Tibial nerve (tissue), 4 donors: ENCODE measurements around the gene OPRD1. TPM values are rescaled to one million over a fixed set of nuclear protein-coding genes. Genes with fewer than 3 reads are reported as not detected.
"Not testable (repeated sequence)": the region's sequence is repeated elsewhere in the genome, so short reads cannot be mapped to it uniquely, and the experiment has no call there.

Experiments used
- DNase-seq, 2 donors: peaks; one replicate each; pipeline ENCODE4 v3.0.0-alpha.2; 2019; ENCODE audit warnings: low spot score in 2 of 2
- H3K27ac ChIP-seq, 4 donors: fragments of 200-600 bp; sonication (generic) in 3 of 4; one replicate each; pipeline ENCODE4 v1.5.1; 2017 to 2019; ENCODE audit warnings: mild to moderate bottlenecking in 1 of 4
- H3K27me3 ChIP-seq, 2 donors: fragments of 200-600 bp; sonication (generic) in 1 of 2; one replicate each; pipeline versions ENCODE4 v1.5.1 to v1.6.0; 2017 to 2019
- H3K36me3 ChIP-seq, 3 donors: fragments of 200-600 bp; sonication (generic); one replicate each; pipeline ENCODE4 v1.5.1; 2018 to 2019
- H3K4me1 ChIP-seq, 4 donors: fragments of 200-600 bp; sonication (generic) in 3 of 4; one replicate each; pipeline ENCODE4 v1.5.1; 2017 to 2019
- H3K4me3 ChIP-seq, 4 donors: fragments of 200-600 bp; sonication (generic) in 3 of 4; one replicate each; pipeline ENCODE4 v1.5.1; 2017 to 2019; ENCODE audit warnings: mild to moderate bottlenecking in 1 of 4, moderate library complexity in 1 of 4
- H3K9me3 ChIP-seq, 4 donors: fragments of 200-600 bp; sonication (generic) in 3 of 4; one replicate each; pipeline ENCODE4 v1.5.1; 2017 to 2019
- EP300 ChIP-seq, 2 donors: sonication (generic); formaldehyde crosslinking; IDR thresholded peaks; one replicate each; pipeline ENCODE4 v1.6.1; 2017; ENCODE audit warnings: antibody characterized with exemption in 2 of 2, mild to moderate bottlenecking in 1 of 2
- POLR2A ChIP-seq, 2 donors: fragments of 450-650 bp; IDR thresholded peaks; one replicate each; pipeline ENCODE4 v1.6.1; 2017; ENCODE audit warnings: antibody characterized with exemption in 2 of 2, mild to moderate bottlenecking in 2 of 2, moderate library complexity in 2 of 2
- WGBS, 2 donors: methylation state at CpG; one replicate each; pipeline ENCODE4 v1.1.5; 2018; 5-methylcytosine and 5-hydroxymethylcytosine counted together
- total RNA-seq, 4 donors: library from RNA; depleted of rRNA; stranded (reverse); fragments of >200 nt; gene quantifications; one replicate each; pipeline ENCODE4 v1.1.0, GENCODE V29; 2016
- TF ChIP-seq, protein P1 (sequence below), 5 experiments: fragments of 200-600 bp in 3 of 5; fragments of 450-650 bp in 2 of 5; sonication (generic) in 3 of 5; IDR thresholded peaks; one replicate each; pipeline ENCODE4 v1.5.1; 2016 to 2019; ENCODE audit warnings: antibody characterized with exemption in 5 of 5, mild to moderate bottlenecking in 3 of 5, moderate library complexity in 2 of 5

The OPRD1 gene
- total RNA-seq, 4 donors from 2014 or later: not detected

DNA sequence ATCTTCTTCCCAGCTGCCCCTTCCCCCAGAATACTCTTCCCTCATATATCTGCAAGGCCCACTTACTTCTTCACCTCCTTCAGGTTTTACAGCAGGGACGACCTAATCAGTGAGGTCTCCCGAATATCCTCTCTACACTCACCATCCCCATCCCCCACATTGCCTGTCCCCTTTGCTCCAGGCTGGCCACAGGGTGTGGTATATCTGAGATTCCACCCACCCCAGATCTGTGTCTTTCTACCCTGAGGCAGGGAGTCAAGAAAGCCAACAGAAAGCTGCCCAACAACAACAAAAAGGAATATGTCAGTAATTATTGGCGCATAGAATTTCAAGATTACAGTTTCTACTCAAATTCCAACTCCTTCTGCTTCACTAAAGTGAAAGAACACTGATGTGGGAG is 30.0 kb upstream of the OPRD1 start:
- DNase-seq: no peak
- 52 to 62% methylated on average over 3 of the region's 3 CpGs for WGBS, 2 donors
- no peak for TF ChIP-seq POLR2A (IDR thresholded peaks at IDR 0.05)
- TF ChIP-seq, protein P1, sequence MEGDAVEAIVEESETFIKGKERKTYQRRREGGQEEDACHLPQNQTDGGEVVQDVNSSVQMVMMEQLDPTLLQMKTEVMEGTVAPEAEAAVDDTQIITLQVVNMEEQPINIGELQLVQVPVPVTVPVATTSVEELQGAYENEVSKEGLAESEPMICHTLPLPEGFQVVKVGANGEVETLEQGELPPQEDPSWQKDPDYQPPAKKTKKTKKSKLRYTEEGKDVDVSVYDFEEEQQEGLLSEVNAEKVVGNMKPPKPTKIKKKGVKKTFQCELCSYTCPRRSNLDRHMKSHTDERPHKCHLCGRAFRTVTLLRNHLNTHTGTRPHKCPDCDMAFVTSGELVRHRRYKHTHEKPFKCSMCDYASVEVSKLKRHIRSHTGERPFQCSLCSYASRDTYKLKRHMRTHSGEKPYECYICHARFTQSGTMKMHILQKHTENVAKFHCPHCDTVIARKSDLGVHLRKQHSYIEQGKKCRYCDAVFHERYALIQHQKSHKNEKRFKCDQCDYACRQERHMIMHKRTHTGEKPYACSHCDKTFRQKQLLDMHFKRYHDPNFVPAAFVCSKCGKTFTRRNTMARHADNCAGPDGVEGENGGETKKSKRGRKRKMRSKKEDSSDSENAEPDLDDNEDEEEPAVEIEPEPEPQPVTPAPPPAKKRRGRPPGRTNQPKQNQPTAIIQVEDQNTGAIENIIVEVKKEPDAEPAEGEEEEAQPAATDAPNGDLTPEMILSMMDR (IDR thresholded peaks at IDR 0.05): no peak
- no peak for TF ChIP-seq EP300 (IDR thresholded peaks at IDR 0.05)
- Histone ChIP-seq H3K36me3 (no peaks in the 10 kb centered on the region), H3K9me3 (no peaks in the 10 kb centered on the region), H3K27ac (no peak overlapping the region), H3K27me3 (no peaks in the 10 kb centered on the region), H3K4me1 (peaks cover 0 to 22% (median 0%) of the 10 kb centered on the region in 4 donors), H3K4me3 (no peak overlapping the region)

DNA sequence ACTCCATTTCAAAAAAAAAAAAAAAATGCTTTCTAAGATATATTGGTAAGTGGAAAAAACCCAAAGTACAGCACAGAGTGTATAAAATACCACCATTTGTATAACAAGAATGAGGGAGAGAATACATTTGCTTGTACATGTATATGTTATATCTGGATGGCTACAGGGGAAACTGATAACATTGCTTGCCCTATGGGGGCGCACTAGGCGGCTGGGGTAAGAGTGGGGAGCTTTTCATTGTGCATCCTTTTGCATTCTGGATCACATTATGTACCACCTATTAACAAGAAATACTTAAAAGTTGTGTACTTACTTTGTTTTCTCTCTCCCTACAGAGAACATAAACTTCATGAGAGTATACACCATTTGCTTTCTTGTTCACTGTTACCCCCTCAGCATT is 28.6 kb upstream of the OPRD1 start:
- Histone ChIP-seq H3K9me3 (no peaks in the 10 kb centered on the region), H3K27ac (no peak overlapping the region), H3K27me3 (no peaks in the 10 kb centered on the region), H3K4me1 (peaks cover 0 to 22% (median 0%) of the 10 kb centered on the region in 4 donors), H3K4me3 (no peak overlapping the region), H3K36me3 (no peaks in the 10 kb centered on the region)
- WGBS, 2 donors: 77 to 87% methylated on average over 2 of the region's 2 CpGs
- DNase-seq: no peak
- TF ChIP-seq, protein P1 (IDR thresholded peaks at IDR 0.05): no peak
- TF ChIP-seq EP300 (IDR thresholded peaks at IDR 0.05) (no peak), POLR2A (IDR thresholded peaks at IDR 0.05) (no peak)

DNA sequence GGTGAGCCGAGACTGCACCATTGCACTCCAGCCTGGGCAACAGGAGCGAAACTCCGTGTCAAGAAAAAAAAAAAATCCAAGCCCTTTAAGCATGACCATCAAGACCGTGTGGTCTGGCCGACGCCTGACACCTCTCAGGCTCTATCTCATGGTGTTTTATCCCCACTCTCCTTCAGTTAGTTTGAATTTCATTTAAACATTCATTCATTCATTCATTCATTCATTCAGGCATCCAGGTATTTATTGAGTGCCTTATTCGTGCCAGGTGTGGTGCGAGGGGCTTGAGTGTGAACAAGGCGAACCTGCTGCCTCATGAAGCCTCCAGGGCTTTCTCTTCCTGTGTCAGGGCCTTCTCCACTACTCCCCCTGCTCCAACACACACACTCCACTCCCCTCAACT is 22.6 kb upstream of the OPRD1 start:
- no peaks in the 10 kb centered on the region for H3K27me3 ChIP-seq
- no peak overlapping the region for H3K27ac ChIP-seq
- no peaks in the 10 kb centered on the region for H3K9me3 ChIP-seq
- 92 to 94% methylated on average over 9 of the region's 9 CpGs for WGBS, 2 donors
- TF ChIP-seq EP300 (IDR thresholded peaks at IDR 0.05) (no peak), POLR2A (IDR thresholded peaks at IDR 0.05) (no peak)
- TF ChIP-seq, protein P1 (IDR thresholded peaks at IDR 0.05): no peak
- no peaks in the 10 kb centered on the region for H3K36me3 ChIP-seq
- peaks cover 0 to 6% (median 0%) of the 10 kb centered on the region in 4 donors for H3K4me1 ChIP-seq
- H3K4me3 ChIP-seq: no peak overlapping the region
- no peak for DNase-seq

DNA sequence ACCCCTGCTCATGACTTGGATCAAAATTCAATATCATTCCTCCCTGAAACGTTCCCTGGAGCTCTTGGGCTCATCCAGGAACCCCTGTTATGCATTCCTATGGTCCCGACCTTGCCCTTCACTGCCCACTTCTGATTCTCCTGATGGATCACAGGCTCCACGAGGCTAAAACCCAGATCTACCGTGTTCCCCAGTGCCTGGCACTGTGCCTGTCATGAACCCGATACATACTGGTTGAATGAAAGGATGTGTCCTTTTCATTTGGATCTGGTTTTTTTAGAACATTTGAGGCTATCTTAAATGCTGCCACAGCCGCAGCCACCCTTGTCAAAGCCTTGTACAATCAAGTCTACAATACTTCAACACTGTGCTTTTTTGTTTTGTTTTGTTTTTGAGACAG is 22.2 kb upstream of the OPRD1 start:
- Histone ChIP-seq H3K9me3 (no peaks in the 10 kb centered on the region), H3K36me3 (no peaks in the 10 kb centered on the region), H3K4me3 (no peak overlapping the region), H3K27me3 (no peaks in the 10 kb centered on the region), H3K4me1 (peaks cover 0 to 6% (median 0%) of the 10 kb centered on the region in 4 donors), H3K27ac (no peak overlapping the region)
- no peak for DNase-seq
- WGBS, 2 donors: 66 to 72% methylated on average over 6 of the region's 6 CpGs
- TF ChIP-seq POLR2A (IDR thresholded peaks at IDR 0.05) (no peak), EP300 (IDR thresholded peaks at IDR 0.05) (no peak)
- TF ChIP-seq, protein P1 (IDR thresholded peaks at IDR 0.05): no peak

DNA sequence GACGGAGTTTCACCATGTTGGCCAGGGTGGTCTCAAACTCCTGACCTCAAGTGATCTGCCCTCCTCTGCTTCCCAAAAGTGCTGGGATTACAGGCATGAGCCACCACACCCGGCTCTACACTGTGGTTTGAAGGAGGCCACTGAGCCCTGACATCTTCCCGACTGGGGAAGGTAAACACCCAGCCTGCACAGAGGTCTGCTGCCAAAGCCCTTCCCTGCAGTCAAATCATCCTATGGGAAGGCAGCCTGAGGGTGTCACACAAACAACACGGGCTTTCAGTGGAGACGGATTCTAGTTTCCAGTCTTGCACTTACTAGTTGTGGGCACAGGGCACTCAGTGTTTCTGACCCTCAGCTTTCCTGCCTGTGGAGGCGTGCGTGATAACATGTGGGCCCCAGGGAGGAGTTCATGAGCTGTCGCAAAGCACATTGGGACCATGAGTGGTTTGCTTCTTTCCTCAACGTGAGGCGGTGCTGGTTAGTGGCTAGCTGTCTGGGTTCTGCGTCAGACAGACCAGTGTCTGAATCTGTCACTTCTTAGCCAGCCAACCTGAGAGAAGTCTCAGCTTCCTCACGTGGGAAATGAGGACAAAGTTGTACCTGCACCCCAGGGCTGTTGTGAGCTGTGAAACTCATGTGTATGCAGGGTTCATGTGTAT is 21.5 kb upstream of the OPRD1 start:
- H3K9me3 ChIP-seq: no peaks in the 10 kb centered on the region
- H3K36me3 ChIP-seq: no peaks in the 10 kb centered on the region
- H3K4me3 ChIP-seq: no peak overlapping the region
- DNase-seq: no peak
- WGBS, 2 donors: 51 to 58% methylated on average over 10 to 12 of the region's 12 CpGs
- no peak overlapping the region for H3K27ac ChIP-seq
- no peak for TF ChIP-seq EP300 (IDR thresholded peaks at IDR 0.05)
- TF ChIP-seq, protein P1 (IDR thresholded peaks at IDR 0.05): no peak
- no peak for TF ChIP-seq POLR2A (IDR thresholded peaks at IDR 0.05)
- H3K27me3 ChIP-seq: no peaks in the 10 kb centered on the region
- peaks cover 0 to 2% (median 0%) of the 10 kb centered on the region in 4 donors for H3K4me1 ChIP-seq

DNA sequence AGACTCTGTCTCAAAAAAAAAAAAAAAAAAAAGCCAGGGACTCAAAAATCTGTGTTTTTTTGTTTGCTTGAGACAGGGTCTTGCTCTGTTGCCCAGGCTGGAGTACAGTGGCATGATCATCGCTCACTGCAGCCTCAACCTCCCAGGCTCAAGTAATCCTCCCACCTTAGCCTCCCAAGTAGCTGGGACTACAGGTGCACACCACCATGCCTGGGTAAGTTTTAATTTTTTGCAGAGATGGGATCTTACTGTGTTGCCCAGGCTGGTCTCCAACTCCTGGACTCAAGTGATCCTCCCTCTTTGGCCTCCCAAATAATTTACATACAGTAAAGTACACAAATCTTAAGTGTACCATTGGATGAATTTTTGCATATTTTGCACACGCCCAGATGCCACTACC is 20.0 kb upstream of the OPRD1 start:
- not testable (repeated sequence) for H3K36me3 ChIP-seq, H3K27me3 ChIP-seq, H3K27ac ChIP-seq, H3K4me1 ChIP-seq, H3K4me3 ChIP-seq, H3K9me3 ChIP-seq, DNase-seq
- WGBS, 2 donors: 89 to 97% methylated on average over 2 of the region's 2 CpGs
